PC-3 (cell line): ENCODE data around the gene ZBTB7C. TPM values are rescaled to one million over a fixed set of nuclear protein-coding genes. Genes with fewer than 3 reads are reported as not detected.
A peak's percentile ranks its signal among the peaks of the same experiment; 100 is the strongest.

Experiments
- ATAC-seq: fragments of 200-7000 bp; cut with Tn5 transposase; 2 replicates; pipeline ENCODE4 v1.9.1; 2020; ENCODE audit warnings: mild to moderate bottlenecking, moderate library complexity
- BruUV-seq: library from RNA; stranded (reverse); fragments of 400-500 nt; replicated peaks from 2 replicates; lab custom pipeline; 2021; lab: Mats Ljungman, UMichigan
- CTCF ChIA-PET: fragments of 300-600 bp; sonication (Branson Sonifier 250); formaldehyde crosslinking; loops from one replicate; lab custom pipeline; 2022; ENCODE audit warnings: antibody characterized with exemption; lab: Charles Lee
- POLR2A ChIA-PET: fragments of 300-600 bp; sonication (Branson Sonifier 250); formaldehyde crosslinking; loops from one replicate; lab custom pipeline; 2022; ENCODE audit warnings: antibody characterized with exemption; ENCODE audit not compliant: unreplicated experiment; lab: Charles Lee
- DNase-seq: peaks from one replicate; pipeline ENCODE4 v3.0.0-alpha.2; 2015
- H2AFZ ChIP-seq: fragments of 300-600 bp; sonication (generic); 2 replicates; pipeline ENCODE4 v1.6.0; 2016; ENCODE audit warnings: antibody characterized with exemption, low read length
- H3F3A ChIP-seq: fragments of 300-600 bp; sonication (generic); one replicate; pipeline ENCODE4 v1.6.0; 2017; ENCODE audit warnings: antibody characterized with exemption, low read length, control low read depth, mild to moderate bottlenecking; ENCODE audit not compliant: unreplicated experiment
- H3K27ac ChIP-seq: fragments of 300-600 bp; sonication (generic); 2 replicates; pipeline ENCODE4 v1.5.1; 2016; ENCODE audit warnings: mild to moderate bottlenecking, low read length
- H3K27me3 ChIP-seq: fragments of 300-600 bp; sonication (generic); 2 replicates; pipeline ENCODE4 v1.6.1; 2016; ENCODE audit warnings: low read length, mixed read lengths
- H3K36me3 ChIP-seq: fragments of 300-600 bp; sonication (generic); 2 replicates; pipeline ENCODE4 v1.6.1; 2016; ENCODE audit warnings: low read depth, mixed run types, low read length, mixed read lengths
- H3K4me1 ChIP-seq: fragments of 300-600 bp; sonication (generic); 2 replicates; pipeline ENCODE4 v1.5.1; 2016; ENCODE audit warnings: low read length; ENCODE audit not compliant: insufficient read depth
- H3K4me2 ChIP-seq: fragments of 300-600 bp; sonication (generic); 2 replicates; pipeline ENCODE4 v1.6.0; 2016; ENCODE audit warnings: low read length
- H3K4me3 ChIP-seq: fragments of 300-600 bp; sonication (generic); 2 replicates; pipeline ENCODE4 v1.5.1; 2016; ENCODE audit warnings: mild to moderate bottlenecking, low read length, mixed read lengths
- H3K79me2 ChIP-seq: fragments of 300-600 bp; sonication (generic); 2 replicates; pipeline ENCODE4 v1.6.1; 2017; ENCODE audit warnings: low read length, mixed read lengths
- H3K9ac ChIP-seq: fragments of 300-600 bp; sonication (generic); 2 replicates; pipeline ENCODE4 v1.6.0; 2016; ENCODE audit warnings: mild to moderate bottlenecking, low read length
- H3K9me2 ChIP-seq: fragments of 300-600 bp; sonication (generic); replicated peaks from 2 replicates; pipeline ENCODE4 v1.6.1; 2016; ENCODE audit warnings: mixed run types, low read length, mixed read lengths
- H3K9me3 ChIP-seq: fragments of 300-600 bp; sonication (generic); 2 replicates; pipeline ENCODE4 v1.6.1; 2016; ENCODE audit warnings: low read length, mixed read lengths
- H4K20me1 ChIP-seq: fragments of 300-600 bp; sonication (generic); 2 replicates; pipeline ENCODE4 v1.6.1; 2016; ENCODE audit warnings: low read length, mixed read lengths
- CTCF ChIP-seq: fragments of 300-600 bp; sonication (generic); conservative IDR thresholded peaks from 2 replicates; pipeline ENCODE4 v1.5.1; 2017; ENCODE audit warnings: antibody characterized with exemption, low read depth, mild to moderate bottlenecking, low read length
- EZH2 ChIP-seq: fragments of 300-600 bp; sonication (generic); IDR thresholded peaks from one replicate; pipeline ENCODE4 v1.6.1; 2017; ENCODE audit warnings: antibody characterized with exemption, mild to moderate bottlenecking, low read length; ENCODE audit not compliant: unreplicated experiment
- EZH2phosphoT487 ChIP-seq: fragments of 300-600 bp; sonication (generic); IDR thresholded peaks from 2 replicates; pipeline ENCODE4 v1.6.1; 2018; ENCODE audit warnings: mild to moderate bottlenecking, antibody characterized with exemption, low read length, borderline replicate concordance
- intact Hi-C: fragments of 100-400 bp; cut with micrococcal nuclease; formaldehyde crosslinking; loops from 2 replicates; pipeline ENCODE4 v1.9.0; 2023
- total RNA-seq: library from RNA; depleted of rRNA; stranded (reverse); fragments of >200 nt; gene quantifications from 2 replicates; pipeline ENCODE4 v1.2.3, GENCODE V29; 2014

Gene ZBTB7C
- total RNA-seq, 1 experiment from 2014 or later: 1.3 TPM

DNA sequence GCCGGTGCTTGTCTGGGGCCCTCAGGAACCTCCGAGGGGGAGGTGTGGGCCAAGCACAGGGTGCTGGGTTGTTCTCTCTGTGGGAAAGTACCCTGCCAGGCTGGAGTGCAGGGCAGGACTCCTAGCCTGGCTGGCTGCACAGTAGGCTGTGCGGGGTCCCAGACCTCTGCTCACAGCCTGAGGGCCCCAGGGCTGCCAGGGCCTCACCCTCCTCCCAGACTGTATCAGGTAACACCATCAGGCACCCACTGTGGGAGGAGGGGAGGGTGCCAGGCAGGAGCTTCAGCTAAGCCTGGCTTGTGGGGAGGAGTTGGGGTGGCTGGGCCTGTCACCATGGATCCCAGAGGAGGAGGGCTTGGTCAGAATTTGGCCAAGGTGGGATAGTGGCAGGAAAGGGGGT is 266.8 kb downstream of the ZBTB7C start:
- ATAC-seq (no peak), DNase-seq (no peak)
- TF ChIP-seq EZH2 (no peak), CTCF (no peak), EZH2phosphoT487 (no peak)
- Histone ChIP-seq H3K27me3 (no peaks in the 10 kb centered on the region), H3K4me3 (no peak overlapping the region), H2AFZ (no peak overlapping the region), H3K27ac (no peak overlapping the region), H3K9me3 (no peaks in the 10 kb centered on the region), H3K79me2 (no peaks in the 10 kb centered on the region), H3K4me1 (peaks cover 16% of the 10 kb centered on the region), H4K20me1 (no peaks in the 10 kb centered on the region), H3K4me2 (no peak overlapping the region), H3K9ac (no peak overlapping the region), H3K36me3 (no peaks in the 10 kb centered on the region), H3K9me2 (no peaks in the 10 kb centered on the region), H3F3A (no peaks in the 10 kb centered on the region)
- BruUV-seq: no TSS peak
- intact Hi-C loops: no loop called here
- ChIA-PET CTCF (no interaction called here), POLR2A (no interaction called here)

DNA sequence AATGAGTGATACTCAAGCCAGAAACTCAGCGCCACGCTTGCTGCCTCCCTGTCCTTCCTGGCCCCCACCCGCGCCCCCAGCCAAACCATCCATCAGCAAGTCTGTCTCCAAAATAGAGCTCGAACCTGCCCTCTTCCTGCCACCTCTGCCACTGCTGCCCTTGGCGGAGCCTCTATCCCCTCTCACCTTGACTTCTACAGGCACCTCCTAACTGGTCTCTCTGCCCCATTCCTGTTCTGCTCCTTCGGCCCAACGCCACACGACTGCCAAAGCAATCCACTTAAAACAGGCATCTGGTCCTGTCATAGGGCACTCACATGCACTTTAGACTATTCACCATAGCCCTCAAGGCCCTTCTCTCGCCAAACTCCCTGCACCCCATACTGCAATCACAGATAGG is 268.5 kb downstream of the ZBTB7C start:
- TF ChIP-seq EZH2phosphoT487 (no peak), CTCF (no peak), EZH2 (no peak)
- BruUV-seq: no TSS peak
- ChIA-PET CTCF (no interaction called here), POLR2A (no interaction called here)
- ATAC-seq (no peak), DNase-seq (no peak)
- no peaks in the 10 kb centered on the region for H3K36me3 ChIP-seq
- H3K4me1 ChIP-seq: peaks cover 16% of the 10 kb centered on the region
- H2AFZ ChIP-seq: no peak overlapping the region
- no peaks in the 10 kb centered on the region for H3K9me2 ChIP-seq
- no peaks in the 10 kb centered on the region for H4K20me1 ChIP-seq
- H3K79me2 ChIP-seq: no peaks in the 10 kb centered on the region
- no peak overlapping the region for H3K27ac ChIP-seq
- H3K9ac ChIP-seq: no peak overlapping the region
- H3K9me3 ChIP-seq: no peaks in the 10 kb centered on the region
- intact Hi-C loops: no loop called here
- no peak overlapping the region for H3K4me2 ChIP-seq
- no peaks in the 10 kb centered on the region for H3K27me3 ChIP-seq
- H3F3A ChIP-seq: no peaks in the 10 kb centered on the region
- no peak overlapping the region for H3K4me3 ChIP-seq

DNA sequence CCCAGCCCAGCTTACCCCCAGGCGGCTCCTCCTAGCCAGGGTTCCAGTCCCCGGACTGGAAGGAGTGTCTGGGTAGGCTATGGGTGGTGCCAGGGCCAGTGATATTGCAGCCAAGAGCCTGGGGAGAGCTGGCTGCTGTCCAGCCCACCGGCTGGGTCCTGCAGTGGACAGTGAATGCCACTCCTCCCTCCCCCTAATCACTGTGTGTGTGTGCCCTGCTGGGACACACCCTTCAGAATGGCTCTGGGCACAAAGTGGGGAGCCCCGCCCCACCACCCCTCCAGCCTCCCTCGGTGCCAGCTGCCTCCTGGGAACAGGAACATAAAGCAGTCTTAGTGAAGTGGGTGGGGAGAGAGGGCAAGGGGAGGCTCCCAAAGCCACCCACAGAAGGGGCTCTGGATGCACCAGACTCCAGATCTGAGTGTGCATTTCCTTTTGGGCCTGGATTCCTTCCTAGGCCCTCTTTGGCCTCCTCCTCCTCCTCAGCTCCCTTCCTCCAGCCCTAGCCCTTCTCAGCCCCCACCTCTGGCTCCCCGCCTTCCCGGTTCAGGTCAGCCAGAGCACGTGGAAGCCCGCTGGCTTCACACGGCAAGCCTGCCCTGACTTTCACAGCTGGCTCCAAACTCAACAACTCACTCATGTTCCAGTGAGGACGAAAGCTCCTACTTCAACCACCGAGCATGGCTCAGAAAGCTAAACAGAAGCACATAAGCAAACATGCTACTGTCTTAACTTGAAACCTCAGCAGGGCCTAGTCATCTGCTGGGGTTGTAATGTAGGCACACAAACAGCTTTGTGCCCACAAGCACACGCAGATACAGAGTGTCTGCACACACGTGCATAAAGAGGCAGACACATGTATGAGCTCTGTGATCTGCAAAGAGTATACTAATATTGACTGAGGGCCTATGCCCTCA is 269.5 kb downstream of the ZBTB7C start:
- ChIA-PET POLR2A (no interaction called here), CTCF (no interaction called here)
- no peak overlapping the region for H3K4me2 ChIP-seq
- no peak for TF ChIP-seq EZH2
- TF ChIP-seq EZH2phosphoT487: no peak
- TF ChIP-seq CTCF: no peak
- H3K4me1 ChIP-seq: peaks cover 16% of the 10 kb centered on the region
- ATAC-seq (peak; percentile 39), DNase-seq (peak; percentile 50)
- no peak overlapping the region for H2AFZ ChIP-seq
- no peaks in the 10 kb centered on the region for H3K79me2 ChIP-seq
- no peak overlapping the region; the same call in 1 of the 2 replicates for H3K9ac ChIP-seq
- H3F3A ChIP-seq: no peaks in the 10 kb centered on the region
- no peak overlapping the region for H3K4me3 ChIP-seq
- no TSS peak for BruUV-seq
- no peaks in the 10 kb centered on the region for H3K9me2 ChIP-seq
- H3K36me3 ChIP-seq: no peaks in the 10 kb centered on the region
- intact Hi-C loops: loop anchor here (10.0 kb wide), 1 partner anchor 105 kb away; no protein-coding TSS in a partner anchor
- H3K9me3 ChIP-seq: no peaks in the 10 kb centered on the region
- H3K27me3 ChIP-seq: no peaks in the 10 kb centered on the region
- no peaks in the 10 kb centered on the region for H4K20me1 ChIP-seq
- H3K27ac ChIP-seq: peak overlapping the region; percentile 34; the same call in 1 of the 2 replicates
